Stimulated activated CD4-positive, alpha-beta T cell treated with anti-CD3 and anti-CD28 coated beads, Interleukin-15, amount 100 ng/mL, for 1 hour (primary cell): Measurements from ENCODE around the gene CELA3B.
"Not testable (repeated sequence)": the region's sequence is repeated elsewhere in the genome, so short reads cannot be mapped to it uniquely, and the experiment has no call there.

Experiments used
- DNase-seq, 2 donors: peaks; one replicate each; pipeline ENCODE4 v3.0.0-alpha.2; 2020; ENCODE audit warnings: low read depth in 1 of 2, low spot score in 1 of 2

Gene CELA3B

GRCh38 chr1:22006736-22007135, 29.9 kb downstream of the CELA3B start:
- not testable (repeated sequence) for DNase-seq

- not testable (repeated sequence) for DNase-seq
Observed at GRCh38 chr1:22007262-22007661, 30.4 kb downstream of the CELA3B start.

- DNase-seq = not testable (repeated sequence)
Observed at GRCh38 chr1:22009566-22009965, 32.7 kb downstream of the CELA3B start.

- DNase-seq = not testable (repeated sequence)
Observed at GRCh38 chr1:22012752-22013151, 35.9 kb downstream of the CELA3B start.

- DNase-seq = not testable (repeated sequence)
Observed at GRCh38 chr1:22014575-22015206, 37.9 kb downstream of the CELA3B start.

- DNase-seq = peak in 1 of 2 donors; percentile 21
Observed at GRCh38 chr1:22018583-22019559, 42.0 kb downstream of the CELA3B start.

GRCh38 chr1:22021061-22021460, 44.2 kb downstream of the CELA3B start:
- no peak for DNase-seq

- DNase-seq = peak; percentile 29 to 33
Observed at GRCh38 chr1:22024485-22025367, 47.9 kb downstream of the CELA3B start.

GRCh38 chr1:22025368-22026155, 48.7 kb downstream of the CELA3B start:
- DNase-seq = peak; percentile 73 to 78

- no peak for DNase-seq
Observed at GRCh38 chr1:22026924-22027289, 50.1 kb downstream of the CELA3B start.

- DNase-seq = no peak
Observed at GRCh38 chr1:22030057-22030456, 53.2 kb downstream of the CELA3B start.

- DNase-seq = no peak
Observed at GRCh38 chr1:22030473-22030872, 53.7 kb downstream of the CELA3B start.

- no peak for DNase-seq
Observed at GRCh38 chr1:22031214-22031962, 54.6 kb downstream of the CELA3B start.

GRCh38 chr1:22034834-22035233, 58.0 kb downstream of the CELA3B start:
- DNase-seq = not testable (repeated sequence)

GRCh38 chr1:22037520-22037919, 60.7 kb downstream of the CELA3B start:
- no peak for DNase-seq

GRCh38 chr1:22038036-22038435, 61.2 kb downstream of the CELA3B start:
- DNase-seq = no peak
